HG03469 (cell line): Measurements from ENCODE around the gene GPRASP2.
"Not testable (repeated sequence)": the region's sequence is repeated elsewhere in the genome, so short reads cannot be mapped to it uniquely, and the experiment has no call there.

Experiments
- ATAC-seq: cut with Tn5 transposase; IDR thresholded peaks from one replicate; pipeline ENCODE4 v1.9.1; 2021; ENCODE audit warnings: mild to moderate bottlenecking, moderate library complexity, moderate number of reproducible peaks; ENCODE audit not compliant: unreplicated experiment

The GPRASP2 gene

DNA sequence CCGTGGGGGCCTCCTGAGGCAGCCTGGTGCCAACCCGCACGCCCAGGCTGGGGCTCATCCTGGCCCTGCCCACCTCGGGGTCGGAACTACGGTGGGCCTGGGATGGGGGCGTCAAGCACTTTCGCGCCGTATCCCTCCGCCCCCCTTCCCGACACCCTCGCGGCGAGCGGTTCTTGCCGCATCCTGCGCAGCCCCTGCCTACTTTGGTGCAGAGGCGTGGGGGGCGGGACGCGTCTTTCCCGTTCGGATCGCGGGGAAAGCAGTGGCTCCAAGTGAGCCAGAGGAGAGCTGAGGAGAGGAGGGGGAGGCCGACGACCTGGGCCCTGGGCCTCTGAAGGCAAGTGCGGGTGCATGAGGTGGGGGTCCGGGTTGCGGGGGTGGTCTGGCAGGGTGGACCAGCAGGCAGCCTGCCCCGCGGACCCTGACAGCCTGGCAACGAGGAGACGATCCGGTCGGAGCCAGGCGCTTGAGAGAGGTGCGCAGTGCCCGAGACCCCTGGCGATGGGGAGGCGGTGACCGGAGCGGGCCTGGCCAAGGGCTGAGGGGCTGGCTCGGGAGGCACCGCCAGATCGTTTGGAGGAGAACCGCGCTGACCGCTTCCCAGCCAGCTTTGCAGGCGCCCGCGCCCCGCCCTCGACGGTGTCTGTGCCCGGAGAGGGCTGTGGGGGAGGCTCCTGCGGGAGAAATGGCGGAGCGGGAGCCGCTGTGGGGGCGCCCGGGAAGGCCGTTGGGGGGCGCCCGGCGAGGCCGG lies at the start of gene GPRASP2:
Gene GPRASP2 (plus strand): TSS at position 233 of the 751 bp plus-strand sequence. CDS start 2,422 bp downstream, outside the sequence.
- no peak for ATAC-seq

DNA sequence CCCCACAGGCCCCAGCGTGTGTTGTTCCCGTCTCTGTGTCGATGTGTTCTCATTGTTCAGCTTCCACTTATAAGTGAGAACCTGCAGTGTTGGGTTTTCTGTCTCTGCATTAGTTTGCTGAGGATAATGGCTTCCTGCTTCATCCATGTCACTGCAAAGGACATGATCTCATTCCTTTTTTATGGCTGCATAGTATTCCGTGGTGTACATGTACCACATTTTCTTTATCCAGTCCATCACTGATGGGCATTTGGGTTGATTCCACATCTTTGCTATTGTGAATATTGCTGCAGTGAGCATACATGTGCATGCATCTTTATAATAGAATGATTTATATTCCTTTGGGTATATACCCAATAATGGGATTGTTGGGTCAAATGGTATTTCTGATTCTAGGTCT lies 48.4 kb upstream of the GPRASP2 start:
- not testable (repeated sequence) for ATAC-seq

DNA sequence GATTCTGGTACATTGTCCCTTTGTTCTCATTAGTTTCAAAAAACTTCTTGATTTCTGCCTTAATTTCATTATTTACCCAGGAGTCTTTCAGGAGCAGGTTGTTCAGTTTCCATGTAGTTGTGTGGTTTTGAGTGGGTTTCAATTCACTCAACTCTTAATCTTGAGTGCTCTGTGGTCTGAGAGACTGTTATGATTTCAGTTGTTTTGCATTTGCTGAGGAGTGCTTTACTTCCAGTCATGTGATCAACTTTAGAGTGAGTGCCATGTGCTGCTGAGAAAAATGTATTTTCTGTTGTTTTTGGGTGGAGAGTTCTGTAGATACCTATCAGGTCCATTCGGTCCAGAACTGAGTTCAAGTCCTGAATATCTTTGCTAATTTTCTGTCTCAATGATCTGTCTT lies 45.2 kb upstream of the GPRASP2 start:
- not testable (repeated sequence) for ATAC-seq

- no peak for ATAC-seq
Observed at GRCh38 chrX:102669526-102669925, 42.7 kb upstream of the GPRASP2 start.

DNA sequence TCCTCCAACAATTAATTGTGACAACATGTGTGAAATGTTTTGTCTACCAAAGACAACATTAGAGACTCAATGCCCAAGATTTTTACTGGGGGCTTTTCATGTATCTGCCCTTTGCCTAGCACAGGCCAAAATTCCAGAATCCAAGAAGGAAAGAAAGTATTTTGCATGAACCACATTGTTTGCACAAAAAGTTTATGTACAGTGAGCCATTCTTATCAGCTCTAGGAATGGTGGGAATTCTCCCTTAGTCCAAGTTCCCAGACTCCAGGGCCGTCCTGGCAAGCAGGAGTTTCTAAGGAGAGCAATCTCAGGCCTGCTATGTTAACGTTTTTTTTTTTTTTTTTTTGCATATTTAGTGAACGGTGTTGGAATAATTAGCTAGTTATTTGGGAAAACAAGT lies 39.4 kb upstream of the GPRASP2 start:
- ATAC-seq, result no peak

DNA sequence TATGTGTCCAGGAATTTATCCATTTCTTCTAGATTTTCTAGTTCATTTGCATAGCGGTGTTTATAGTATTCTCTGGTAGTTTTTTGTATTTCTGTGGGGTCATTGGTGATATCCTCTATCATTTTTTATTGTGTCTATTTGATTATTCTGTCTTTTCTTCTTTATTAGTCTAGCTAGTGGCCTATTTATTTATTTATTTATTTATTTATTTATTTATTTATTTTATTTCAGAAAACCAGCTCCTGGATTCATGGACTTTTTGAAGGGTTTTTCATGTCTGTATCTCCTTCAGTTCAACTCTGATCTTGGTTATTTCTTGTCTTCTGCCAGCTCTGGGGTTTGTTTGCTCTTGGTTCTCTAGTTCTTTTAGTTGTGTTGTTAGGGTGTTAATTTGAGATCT lies 34.8 kb upstream of the GPRASP2 start:
- not testable (repeated sequence) for ATAC-seq

DNA sequence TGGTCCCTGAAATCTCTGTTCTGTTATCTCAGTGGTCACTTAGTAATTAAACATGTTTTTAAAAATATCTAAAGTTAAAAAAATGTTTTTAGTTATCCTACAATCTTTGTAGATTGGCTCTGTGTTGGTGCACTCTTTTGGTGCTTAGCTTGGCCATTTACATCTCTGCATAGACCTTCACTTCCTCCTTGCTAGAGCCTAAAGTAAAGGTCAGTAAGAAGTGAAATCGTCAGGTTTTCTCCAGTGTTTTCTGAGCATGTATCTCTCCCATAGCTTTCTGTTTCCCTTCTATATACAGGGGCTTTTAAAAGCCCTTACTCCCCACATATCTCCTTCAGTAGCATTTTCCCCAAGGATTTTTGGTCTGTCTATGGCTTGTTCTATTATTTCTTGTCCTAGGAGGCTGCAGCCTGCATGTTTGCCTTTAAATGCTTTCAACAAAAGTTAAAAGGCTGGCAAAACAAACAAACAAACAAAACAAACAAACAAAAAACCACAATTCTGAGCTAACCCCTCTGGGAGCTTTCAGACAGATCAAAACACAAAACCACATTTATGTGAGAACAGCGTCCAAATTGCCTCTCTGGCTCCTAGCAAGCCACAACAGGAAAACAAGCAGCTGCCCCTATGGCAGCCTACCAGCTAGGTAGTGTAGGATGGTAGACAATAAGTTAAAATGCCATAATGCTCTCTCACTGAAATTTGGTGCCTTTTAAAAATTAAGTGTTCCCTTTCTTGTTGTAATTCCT lies 27.3 kb upstream of the GPRASP2 start:
- no peak for ATAC-seq

DNA sequence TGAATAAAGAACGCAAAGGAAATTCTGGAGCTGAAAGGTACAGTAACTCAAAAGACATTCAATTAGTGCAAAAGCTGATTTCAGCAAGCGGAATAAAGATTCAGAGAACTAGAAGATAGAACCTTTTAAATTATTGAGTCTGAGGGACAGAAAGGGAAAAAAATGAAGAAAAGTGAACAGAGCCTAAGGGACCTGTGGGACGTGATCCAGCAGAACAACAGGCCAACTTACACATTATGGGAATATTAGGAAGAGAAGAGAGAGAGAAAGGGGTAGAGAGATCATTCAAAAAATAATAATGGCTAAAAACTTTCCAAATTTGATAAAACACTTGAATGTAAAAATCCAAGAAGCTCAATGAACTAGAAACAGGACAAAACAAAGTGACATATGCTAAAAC lies 17.5 kb upstream of the GPRASP2 start:
- ATAC-seq, result no peak

- no peak for ATAC-seq
Observed at GRCh38 chrX:102696306-102696705, 15.9 kb upstream of the GPRASP2 start.

DNA sequence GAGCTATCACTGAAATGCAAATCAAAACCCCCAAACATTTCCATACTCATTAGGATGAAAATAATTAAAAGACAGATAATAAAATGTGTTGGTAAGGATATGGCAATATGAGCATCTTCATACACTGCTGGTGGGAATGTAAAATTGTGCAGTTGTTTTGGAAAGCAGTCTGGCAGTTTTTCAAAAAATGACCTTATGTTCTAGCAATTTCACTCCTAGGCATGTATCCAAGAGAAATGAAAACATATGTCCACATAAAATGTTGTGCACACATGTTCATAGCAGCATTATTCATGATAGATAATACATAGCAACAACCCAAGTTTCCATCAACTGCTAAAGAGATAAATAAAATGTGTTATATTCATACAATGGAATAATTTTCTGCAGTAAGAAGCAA lies 14.8 kb upstream of the GPRASP2 start:
- no peak for ATAC-seq

- ATAC-seq, result no peak
Observed at GRCh38 chrX:102708900-102709299, 3.3 kb upstream of the GPRASP2 start.

- no peak for ATAC-seq
Observed at GRCh38 chrX:102711872-102712215, 404 bp upstream of the GPRASP2 start.

GRCh38 chrX:102712981-102713625 lies 855 bp downstream of the GPRASP2 start:
- ATAC-seq, result no peak

GRCh38 chrX:102714994-102715393 lies 2.7 kb downstream of the GPRASP2 start:
- no peak for ATAC-seq

DNA sequence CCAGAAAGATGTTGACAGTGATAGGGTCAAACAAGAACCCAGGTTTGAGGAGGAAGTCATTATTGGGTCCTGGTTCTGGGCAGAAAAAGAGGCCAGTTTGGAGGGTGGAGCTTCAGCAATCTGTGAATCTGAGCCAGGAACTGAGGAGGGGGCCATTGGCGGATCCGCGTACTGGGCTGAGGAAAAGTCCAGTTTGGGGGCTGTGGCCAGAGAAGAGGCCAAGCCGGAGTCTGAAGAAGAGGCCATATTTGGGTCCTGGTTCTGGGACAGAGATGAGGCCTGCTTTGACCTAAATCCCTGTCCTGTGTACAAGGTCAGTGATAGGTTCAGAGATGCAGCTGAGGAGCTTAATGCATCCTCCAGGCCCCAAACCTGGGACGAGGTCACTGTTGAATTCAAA lies 3.7 kb downstream of the GPRASP2 start:
- no peak for ATAC-seq

DNA sequence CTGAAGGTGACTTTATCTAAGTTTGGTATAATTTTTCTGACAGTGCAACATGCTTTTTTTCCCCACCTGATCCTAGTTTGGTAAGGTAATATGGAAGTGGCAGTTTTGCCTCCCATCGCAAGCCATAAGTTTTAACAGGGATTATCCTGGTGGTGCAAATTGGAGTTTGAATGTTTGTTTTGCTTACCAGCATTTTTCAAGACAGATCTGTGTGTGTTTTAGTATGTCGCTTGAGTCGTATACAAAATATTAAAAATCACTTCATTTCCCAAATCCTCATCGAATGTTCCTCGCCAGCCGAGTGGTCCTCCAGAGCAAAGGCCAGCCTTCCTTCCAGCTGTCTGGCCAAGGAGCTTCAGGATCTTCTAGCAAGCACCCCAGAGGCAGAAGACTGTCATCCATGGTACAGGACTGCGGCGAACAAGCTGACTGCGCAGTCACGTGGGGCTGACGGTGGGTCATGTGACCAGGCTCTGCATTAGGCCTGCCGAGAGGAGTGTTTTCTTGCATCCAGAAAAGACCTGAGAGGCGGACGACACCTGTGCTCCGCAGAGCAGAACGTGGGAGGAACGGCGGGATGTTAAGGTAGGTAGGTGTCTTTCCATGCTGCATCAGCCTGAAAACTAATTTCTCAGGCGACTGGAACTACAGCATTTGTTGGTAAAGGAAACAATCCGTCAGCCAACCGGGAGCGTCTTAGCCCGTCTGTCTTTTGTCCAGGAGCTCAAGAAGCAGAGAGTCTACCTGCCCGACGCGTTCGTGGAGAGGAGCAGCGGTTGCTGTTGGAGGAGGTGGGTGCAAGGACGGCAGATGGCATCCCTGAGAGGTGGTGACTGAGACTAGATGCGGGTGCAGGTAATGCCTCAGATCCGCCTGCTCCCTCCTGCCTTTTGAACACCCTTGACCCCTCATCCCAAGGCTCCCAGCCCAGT lies 8.3 kb downstream of the GPRASP2 start, which contains the start of gene GPRASP3:
Gene GPRASP3 (plus strand): TSS at position 507 of the 932 bp plus-strand sequence. CDS start 28,253 bp downstream, outside the sequence.
- ATAC-seq, result peak; percentile 95

- not testable (repeated sequence) for ATAC-seq
Observed at GRCh38 chrX:102721169-102721506, 8.9 kb downstream of the GPRASP2 start.

- no peak for ATAC-seq
Observed at GRCh38 chrX:102723456-102723855, 11.2 kb downstream of the GPRASP2 start.

GRCh38 chrX:102727761-102728160 lies 15.5 kb downstream of the GPRASP2 start:
- no peak for ATAC-seq

DNA sequence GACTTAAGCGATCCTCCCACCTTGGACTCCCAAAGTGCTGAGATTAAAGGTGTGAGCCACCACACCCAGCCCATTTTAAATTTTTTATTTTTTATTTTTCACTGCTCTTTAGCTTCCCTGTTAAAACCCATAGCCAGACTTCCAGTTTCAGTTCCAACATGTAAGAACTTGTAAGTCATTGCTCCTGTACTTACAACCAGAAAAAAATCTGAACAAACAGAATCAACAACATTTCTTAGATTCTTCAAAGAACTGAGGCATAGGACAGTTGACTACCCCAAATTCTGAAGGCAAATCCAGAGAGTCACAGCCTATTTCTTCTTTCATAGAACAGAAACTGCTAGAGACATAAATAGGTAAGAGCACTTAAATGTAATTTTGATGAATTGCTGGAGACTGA lies 16.4 kb downstream of the GPRASP2 start:
- no peak for ATAC-seq

GRCh38 chrX:102739657-102740056 lies 27.4 kb downstream of the GPRASP2 start:
- ATAC-seq, result no peak
